GM19099 (cell line): ENCODE results near the gene TACC3.

Experiments used
- POLR2A ChIP-seq: IDR thresholded peaks from 3 replicates; pipeline ENCODE4 v1.6.1; 2011; ENCODE audit warnings: low read depth; ENCODE audit not compliant: insufficient read length; ENCODE audit errors: extremely low read depth

The TACC3 gene

DNA sequence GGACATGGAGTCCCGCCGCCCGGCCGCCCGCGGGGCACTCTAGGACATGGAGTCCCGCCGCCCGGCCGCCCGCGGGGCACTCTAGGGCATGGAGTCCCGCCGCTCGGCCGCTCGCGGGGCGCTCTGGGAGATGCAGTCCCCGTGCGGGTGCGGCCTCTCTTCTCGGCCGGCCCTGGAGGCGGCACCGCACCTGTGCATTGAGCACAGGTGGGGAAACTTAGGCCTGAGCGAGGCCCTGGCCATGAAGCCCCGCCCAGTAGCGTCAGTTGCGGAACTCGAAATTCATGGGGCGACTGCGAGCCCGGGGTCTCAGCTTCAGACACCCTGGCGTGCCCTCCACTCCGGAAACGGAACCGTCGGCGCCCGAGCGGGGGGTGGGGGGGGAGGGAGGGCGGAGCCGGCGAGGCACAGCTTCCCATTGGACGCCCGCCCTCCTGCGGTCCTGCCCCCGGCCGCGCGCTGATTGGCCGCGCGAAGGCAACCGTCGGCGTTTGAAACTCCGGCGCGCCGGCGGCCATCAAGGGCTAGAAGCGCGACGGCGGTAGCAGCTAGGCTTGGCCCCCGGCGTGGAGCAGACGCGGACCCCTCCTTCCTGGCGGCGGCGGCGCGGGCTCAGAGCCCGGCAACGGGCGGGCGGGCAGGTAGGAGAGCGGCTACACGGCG lies at the start of gene TACC3, which contains the start of gene TMEM129:
Gene TACC3, plus strand, starts transcription at position 519 of the 663 bp plus-strand sequence. CDS start 1,901 bp downstream, outside the sequence.
Gene TMEM129, minus strand, starts transcription at position 321 of the 663 bp plus-strand sequence. CDS start 486 bp downstream, outside the sequence.
- peak; percentile 36 for TF ChIP-seq POLR2A

DNA sequence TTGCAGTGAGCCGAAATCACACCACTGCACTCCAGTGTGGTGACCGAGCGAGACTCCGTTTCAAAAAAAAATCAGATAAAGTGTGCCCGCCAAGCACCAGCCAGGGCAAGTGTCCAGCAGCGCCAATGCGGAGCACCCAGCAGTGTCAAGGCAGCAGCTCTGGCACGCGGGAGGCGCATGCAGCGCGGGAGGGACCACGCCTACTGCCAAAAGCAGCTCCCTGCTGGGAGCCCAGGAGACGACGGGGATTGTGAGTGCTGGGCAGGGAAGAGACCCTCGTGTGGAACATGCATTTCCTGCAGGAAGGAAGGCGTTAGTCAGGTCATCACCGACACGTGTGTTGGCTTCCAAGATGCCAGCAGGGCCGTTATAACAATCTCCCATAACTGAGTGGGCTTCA lies 47.6 kb upstream of the TACC3 start:
- no peak for TF ChIP-seq POLR2A

DNA sequence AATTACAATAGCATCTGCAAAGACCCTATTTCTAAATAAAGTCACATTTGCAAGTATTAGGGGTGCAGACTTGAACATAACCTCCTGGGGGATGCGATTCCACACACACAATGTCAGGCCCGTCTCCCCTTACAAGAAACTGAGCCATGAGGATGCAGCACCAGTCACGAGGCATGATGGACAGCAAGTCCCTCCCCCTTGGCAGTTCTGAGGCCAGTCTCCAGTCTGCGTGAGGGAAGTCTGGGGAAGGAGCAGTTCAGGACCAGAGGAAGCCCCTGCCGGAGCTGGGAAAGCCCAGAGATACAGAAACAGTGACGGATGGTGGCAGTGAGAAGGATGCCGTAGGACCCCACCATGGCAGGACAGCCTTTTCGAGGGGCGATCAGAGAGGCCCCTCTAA lies 46.6 kb upstream of the TACC3 start:
- TF ChIP-seq POLR2A, result no peak

DNA sequence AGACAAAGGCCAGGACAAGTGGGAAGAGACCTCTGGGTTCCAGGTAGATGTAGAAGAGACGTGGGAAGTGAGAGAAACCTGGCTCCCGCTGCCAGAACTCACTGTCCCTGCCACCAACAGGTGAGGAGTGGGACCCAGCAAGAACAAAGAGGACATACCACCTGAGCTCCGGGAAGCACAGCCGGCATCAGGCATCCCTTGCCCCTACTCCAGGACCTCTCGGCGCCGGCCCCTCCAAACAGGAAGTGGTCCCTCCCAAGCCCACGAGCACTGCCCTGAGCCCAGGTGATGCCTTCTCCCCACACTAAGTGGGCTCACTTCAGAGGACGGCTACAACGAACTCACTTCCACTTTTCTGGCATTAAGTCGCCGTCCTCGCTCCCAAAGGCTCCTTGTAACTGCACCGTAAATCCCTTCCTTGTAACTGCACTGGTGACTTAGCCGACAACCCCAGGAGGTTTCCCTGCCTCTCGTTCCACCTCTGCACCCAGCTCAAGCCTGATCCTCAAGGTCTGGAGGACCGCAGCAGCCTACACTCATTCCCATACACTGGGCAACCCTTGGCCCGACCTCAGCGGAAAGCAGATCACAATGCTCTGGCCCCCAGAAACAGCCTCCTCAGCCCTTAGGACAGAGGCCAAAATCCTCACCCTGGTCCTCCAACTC lies 46.1 kb upstream of the TACC3 start:
- no peak for TF ChIP-seq POLR2A

DNA sequence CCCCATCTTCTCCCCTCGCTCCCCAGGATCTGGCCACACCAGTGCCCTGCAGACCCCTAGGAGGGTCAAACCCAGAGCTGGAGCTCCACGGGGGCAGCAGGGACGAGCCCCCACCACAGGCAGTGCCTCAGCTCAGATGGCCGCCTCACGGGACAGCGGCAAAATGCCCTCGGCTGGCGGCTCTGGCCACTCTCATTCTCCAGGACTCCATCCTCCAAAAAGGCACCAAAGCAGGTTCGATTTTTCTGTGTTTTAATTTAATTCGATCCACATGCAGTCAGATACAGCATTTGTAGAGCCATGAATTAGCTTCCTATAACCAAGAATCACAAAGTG lies 45.6 kb upstream of the TACC3 start:
- no peak for TF ChIP-seq POLR2A

DNA sequence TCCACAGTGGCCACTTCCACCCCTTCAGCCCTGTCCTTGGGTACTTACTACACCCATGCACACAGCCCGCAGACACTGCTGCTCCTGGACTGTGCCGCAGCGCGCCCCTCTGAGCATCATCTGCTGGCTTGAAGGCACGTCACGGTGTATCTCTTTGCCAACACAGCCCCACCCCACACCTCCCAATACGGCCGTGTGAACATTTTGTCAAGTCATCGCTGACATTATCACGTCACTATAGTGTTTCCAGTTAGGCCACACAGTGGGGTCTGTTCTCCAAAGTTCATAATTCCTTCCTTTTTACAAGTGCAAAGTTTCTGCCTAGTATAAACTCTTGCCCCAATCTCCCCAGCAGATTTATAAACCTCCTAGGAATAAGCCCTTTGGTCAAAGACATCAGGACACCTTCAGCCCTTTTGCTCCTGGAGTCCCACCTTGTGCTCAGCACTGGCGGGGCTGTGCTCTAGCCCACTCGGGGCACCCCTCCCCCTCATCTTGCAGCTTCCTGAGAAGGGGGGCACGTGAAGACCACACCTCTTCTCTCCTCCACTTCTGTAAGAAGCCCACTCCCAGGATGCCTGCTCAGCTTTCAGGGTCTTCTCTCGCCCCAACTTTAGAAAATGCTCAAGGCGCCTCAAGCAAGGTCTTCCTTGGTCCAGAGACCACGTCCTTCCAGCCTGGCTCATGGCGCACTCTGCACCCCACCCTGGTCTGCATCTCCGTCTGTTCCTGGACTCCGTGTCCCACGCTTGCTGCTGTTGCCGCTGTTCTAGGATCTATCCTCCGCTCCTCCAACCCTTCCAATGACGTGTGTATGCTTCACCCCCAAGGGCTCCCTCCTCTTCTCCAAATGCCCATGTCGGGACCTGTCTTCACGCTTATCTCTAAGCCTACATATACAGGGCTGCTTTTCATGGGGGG lies 44.5 kb upstream of the TACC3 start:
- no peak for TF ChIP-seq POLR2A

DNA sequence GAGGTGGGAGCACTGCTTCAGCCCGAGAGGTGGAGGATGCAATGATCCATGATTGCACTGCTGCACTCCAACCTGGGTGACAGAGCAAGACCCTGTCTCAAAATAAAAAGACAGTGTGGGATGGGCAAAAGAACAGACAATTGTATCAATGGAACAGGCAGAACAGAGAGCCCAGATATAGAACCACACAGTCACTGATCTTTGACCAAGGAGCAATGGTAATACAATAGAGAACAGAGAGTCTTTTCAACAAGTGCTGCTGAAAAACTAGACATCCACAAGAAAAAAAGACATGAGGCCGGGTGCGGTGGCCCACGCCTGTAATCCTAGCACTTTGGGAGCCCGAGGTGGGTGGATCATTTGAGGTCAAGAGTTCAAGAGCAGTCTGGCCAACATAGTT lies 43.1 kb upstream of the TACC3 start:
- TF ChIP-seq POLR2A, result no peak

DNA sequence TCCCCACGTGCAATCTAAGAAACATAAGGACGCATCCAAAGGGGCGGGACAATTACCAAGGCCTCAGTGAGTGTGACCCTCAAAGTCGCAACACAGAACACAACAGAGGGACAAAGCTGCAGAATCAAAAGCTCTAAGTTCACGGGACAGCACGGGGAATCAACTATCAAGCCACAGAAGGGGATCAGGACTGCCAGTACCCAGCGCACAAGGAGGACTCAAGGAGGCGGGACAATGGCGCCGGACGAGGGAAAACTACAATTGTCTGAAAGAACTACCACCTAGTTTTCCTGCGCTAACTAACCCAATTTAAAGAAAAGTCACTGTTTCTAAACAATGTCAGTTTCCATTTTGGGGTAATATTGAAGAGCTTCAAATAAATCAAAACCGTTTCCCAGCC lies 38.5 kb upstream of the TACC3 start:
- TF ChIP-seq POLR2A, result no peak

DNA sequence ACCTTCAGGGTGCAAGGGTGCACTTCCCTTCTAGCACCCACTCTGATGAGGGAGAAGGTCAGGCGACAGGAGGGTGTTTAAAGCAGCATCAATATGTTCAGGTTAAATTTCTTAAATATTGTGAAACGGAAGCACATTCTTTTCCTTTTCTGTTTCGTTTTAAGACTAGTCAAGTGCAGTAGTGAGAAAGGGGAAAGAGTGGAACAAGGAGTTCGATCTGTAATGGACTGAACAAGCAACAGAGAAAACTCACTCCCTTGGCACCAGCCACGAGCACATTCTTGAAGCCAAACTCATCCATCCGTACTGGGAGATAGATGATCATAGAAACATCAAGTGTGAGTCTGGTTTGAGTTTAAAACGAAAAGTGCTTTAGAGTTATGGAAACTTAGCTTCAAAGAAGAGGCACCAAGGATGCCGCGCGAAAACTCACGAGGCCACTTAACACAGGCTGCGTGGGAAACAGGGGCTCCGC lies 38.0 kb upstream of the TACC3 start:
- TF ChIP-seq POLR2A, result no peak

DNA sequence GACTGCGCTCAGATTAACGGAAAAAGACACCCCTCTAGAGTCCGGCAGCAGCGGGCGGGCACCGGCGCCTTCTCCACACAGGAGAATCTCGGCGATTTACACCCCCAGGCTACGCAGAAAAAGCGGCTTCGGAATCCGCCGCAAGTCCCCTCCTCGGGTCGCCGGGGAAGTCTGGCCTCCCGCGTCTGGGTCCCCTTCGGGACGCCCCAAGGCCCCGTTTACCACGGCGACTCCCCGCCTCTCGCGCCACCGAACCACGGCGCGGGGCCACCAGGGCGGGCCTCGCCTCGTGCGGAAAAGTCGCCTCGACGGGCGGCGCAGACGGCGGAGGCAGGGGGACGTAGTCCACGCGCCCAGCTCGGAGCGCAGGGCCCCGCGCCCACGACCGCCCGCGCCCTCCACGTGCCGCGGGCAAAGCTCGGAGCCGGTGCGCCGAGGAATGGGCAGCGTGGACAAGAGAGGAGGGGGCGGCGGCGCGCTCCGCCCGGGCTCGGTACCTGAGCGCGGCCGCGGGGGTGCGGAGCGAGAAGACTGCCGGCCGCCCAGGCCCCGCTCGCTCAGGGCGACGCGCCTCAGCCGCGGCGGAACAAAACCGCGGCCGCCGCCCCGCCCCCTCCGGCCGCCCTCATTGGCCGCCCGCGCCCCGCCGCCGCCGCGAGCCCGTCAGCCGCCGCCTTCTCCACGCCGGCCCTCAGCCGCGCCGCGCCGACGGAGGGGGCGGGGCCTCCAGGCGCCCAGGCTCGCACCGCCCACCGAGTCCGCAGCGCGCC lies 37.4 kb upstream of the TACC3 start, which contains the start of gene FAM53A:
Gene FAM53A, minus strand, starts transcription at position 578 of the 770 bp plus-strand sequence. CDS start 15,572 bp downstream, outside the sequence.
- peak; percentile 69 for TF ChIP-seq POLR2A

DNA sequence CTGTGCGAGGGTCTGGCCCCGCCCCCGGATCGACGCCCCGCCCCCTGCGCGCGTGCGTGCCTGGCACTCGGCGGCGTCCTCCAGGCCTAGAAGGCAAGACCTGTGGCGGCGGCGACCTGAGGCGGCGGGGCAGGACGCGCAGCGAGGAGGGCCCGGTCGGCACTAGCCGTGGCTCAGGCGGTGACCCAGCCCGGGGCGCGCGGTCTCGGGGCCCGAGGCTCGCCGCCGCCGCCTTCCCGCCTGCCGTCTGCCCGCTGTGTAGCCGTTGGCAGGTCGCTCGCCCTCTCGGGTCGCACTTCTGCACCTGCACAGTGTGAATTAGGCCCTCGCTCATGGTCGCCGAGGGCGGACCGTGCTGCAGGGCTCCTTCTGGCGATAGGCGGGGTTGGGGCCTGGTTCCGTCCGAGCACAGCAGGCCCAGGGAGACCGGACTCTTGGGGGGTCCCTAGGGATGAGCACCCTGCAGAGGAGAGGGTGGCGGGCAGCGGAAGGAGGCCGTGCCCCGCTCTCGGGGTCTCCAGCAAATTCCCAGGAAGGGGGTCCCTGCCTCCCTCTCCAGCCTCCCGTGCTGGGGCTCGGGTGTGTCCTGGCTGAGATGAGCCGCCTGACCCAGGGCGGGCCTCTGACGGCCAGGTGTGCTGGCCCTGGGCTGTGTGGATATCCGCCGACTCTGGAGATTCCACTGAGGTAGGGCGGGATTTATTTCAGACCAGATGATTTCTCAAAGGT lies 36.7 kb upstream of the TACC3 start:
- peak; percentile 10 for TF ChIP-seq POLR2A

DNA sequence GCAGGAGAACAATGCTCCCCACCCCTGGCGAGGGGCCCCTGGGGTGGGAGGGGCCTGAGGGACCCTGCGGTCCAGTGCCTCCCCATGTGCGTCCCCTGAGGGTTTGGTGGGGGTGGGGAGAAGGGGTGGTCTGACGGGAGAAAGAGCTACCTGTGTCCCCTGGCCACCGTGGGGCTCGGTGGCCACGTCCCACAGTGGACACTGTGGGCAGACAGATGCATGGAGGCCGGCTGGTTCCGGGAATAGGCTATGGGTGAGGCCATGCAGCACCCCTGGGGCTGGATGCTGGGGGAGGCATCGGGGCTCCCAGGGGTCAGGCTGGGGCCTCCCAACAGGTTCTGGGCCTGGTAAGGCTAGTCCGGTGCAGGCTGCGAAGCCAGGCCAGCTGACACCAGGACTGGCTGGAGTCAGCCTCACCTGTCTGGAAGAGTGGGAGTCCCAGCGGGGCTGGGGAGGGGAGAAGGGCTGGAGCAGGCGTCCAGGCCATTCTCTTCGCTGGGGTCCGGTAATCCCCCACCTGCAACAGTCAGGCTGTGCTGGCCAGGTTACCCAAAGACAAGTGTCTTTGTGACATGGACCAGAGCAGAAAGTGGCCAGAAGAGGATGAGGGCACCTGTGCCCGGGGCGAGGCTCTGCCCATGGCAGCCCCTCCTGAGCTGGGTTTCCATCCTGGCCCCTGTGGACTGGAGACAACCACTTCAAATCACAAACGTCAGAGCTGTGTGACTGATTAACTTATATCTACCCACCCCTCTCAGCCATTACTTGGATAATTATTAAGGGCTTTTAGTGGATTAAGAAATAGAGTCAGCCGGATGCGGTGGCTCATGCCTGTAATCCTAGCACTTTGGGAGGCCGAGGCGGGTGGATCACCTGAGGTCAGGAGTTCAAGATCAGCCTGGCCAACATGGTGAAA lies 35.8 kb upstream of the TACC3 start:
- TF ChIP-seq POLR2A, result no peak
